GM21528 (cell line): Measurements from ENCODE around the gene EIF4G2.

Experiments
- ATAC-seq: cut with Tn5 transposase; IDR thresholded peaks from one replicate; pipeline ENCODE4 v1.9.1; 2021; ENCODE audit warnings: mild to moderate bottlenecking, moderate library complexity; ENCODE audit not compliant: unreplicated experiment, low FRiP score

EIF4G2 gene

GRCh38 chr11:10809373-10810160, 841 bp upstream of the EIF4G2 start:
- ATAC-seq = peak; percentile 27

DNA sequence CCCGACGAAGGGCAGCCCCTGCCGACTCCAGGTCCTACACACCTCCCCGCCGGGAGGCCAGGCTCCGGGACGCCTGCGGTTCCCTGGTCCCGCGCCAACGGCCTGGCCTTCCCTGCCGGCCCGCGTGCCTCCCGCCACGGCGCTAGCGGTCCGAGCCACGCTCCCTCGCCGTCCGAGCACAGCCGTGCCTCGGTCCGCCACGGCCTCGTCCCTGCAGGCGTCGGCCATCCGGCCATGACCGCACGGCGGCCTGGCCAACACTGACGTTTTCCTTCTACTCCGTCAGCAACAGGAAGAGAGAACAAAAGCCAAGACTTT, 532 bp downstream of the EIF4G2 start:
- no peak for ATAC-seq

- peak; percentile 5 for ATAC-seq
These were observed 1.1 kb downstream of the EIF4G2 start for GRCh38 chr11:10807493-10808234.

- no peak for ATAC-seq
These were observed 2.5 kb downstream of the EIF4G2 start for GRCh38 chr11:10806206-10806605.

DNA sequence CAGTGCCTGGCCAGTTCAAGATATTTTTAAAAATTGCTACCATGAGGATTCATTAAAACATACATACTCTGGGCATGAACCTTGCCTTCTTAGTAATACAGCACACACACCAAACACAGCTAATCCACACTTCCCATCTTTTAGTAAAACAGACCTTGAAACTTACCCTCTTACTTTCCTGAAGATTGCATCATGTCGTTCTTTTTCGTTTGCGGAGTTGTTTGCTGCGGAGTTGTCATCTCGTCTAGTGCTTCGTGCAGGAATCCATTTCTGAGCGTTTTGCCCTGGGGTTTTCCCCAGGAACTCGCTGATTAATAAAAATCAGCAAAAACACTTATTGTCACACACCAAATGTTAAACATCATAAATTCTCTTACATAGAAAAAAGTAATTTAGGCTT, 3.0 kb downstream of the EIF4G2 start:
- no peak for ATAC-seq

DNA sequence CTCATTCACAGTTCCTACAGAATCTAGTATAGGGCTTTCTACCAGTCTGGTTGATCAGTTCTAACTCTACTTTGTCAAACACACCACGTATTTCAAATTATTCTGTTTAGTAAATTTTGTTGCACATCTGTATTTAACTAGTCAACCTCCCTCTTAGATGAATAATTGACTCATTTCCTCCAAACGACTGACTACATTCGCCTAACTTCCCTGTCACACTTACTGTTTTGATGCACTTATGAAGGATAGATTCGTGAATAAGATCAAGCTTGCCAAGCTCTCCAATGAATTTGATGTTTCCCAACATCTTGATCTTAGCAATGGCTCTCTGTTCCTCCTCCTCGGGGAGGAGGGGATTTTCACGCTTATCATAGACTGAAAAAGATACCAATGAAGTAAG, 5.0 kb downstream of the EIF4G2 start:
- no peak for ATAC-seq

- ATAC-seq = no peak
These were observed 8.4 kb downstream of the EIF4G2 start for GRCh38 chr11:10800292-10800691.

GRCh38 chr11:10798330-10798928, 10.3 kb downstream of the EIF4G2 start:
- no peak for ATAC-seq

DNA sequence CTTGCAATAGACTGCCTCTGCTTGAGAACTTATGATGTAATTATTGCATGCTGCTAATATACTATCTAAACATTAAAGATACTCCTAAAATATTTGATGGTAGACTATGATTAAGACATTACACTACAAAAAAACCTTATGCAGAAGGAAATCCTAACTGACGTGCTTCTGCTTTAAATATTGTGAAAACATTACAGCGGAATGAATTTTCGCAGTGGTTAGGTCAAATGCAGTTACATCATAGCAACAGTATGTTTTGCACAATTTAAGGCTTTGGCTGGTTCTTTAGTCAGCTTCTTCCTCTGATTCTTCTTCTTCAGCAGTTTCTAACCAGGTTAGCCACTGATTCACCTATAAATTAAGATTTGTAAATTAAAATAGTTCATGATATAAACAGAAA, 11.2 kb downstream of the EIF4G2 start:
- no peak for ATAC-seq

GRCh38 chr11:10797001-10797400, 11.7 kb downstream of the EIF4G2 start:
- ATAC-seq = no peak

GRCh38 chr11:10796191-10796590, 12.5 kb downstream of the EIF4G2 start:
- no peak for ATAC-seq

DNA sequence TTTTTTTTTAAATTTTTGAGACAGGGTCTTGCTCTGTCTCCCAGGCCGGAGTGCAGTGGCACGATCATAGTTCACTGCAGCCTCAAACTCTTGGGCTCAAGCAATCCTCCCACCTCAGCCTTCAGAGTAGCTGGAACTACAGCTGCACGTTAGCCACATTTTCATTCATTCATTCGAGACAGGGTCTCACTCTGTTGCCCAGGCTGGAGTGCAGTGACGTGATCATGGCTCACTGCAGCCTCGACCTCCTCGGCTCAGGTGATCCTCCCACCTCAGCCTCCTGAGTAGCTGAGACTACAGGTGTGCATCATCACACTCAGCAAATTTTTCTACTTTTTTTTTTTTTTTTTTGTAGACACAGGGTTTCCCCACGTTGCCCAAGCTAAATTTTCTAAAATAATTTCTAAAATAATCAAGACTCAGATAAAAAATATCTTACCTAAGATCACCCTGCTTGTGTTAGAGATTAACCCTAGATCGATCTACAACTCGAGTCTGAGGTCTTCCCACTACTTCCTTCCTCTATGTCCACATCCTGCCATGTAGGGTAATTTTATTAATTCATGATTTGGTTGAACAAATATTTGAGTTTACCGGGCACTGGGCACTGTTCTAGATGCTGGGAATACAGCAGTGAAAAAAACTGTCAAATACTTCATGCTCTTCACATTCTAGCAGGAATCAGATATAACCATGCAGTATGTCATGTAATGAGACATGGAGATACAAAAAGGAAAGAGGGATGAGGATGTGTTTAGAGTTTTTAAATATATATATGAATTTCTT, 15.1 kb downstream of the EIF4G2 start:
- ATAC-seq = no peak

DNA sequence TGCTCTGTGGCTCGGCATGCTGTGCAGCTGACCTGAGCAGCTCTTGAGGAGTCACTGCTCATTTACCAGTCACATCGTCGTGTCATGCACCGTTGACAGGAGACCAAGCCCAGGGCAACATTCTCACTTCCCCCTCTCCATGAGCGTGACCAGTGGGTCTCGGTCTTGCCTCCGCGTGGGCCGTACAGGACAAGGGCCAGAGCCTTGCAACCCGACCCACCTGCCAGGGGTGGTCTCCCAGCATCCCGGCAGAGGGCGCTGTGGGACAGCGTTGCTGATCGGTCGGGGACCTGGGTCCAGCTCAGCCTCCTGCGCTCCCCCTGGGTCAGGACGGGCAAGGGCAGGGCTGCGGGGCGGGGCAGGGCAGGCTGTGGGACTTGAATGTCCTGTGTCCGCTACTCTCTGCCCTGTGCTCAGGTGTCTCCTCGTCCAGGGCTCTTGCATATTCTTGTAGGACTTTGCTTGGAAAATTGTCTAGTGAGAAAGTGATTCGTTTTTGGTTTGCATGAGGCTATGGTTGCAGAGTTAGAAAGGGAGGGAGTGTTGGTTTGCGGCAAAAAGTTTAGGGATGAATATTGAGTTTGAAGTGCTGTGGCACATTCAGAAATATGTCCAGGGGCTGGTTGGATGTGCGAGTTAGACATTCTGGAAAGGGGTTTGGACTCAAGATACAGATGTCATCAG, 16.2 kb downstream of the EIF4G2 start:
- peak; percentile 86 for ATAC-seq

DNA sequence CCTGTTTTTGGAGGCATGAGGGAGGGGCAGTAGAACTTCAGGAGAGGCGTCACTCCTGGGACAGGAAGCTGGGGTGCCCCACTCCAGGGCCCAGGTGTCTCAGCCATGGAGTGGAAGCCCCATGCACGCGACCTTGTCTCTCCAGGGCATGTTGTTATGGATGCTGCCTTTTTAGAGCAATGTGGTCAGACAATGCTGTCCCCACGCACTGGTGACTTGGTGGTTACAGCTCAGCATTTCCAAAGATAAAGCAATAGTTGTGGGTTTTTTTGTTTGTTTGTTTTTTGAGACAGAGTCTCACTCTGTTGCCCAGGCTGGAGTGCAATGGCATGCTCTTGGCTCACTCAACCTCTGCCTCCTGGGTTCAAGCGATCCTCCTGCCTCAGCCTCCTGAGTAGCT, 22.3 kb downstream of the EIF4G2 start:
- ATAC-seq = no peak

DNA sequence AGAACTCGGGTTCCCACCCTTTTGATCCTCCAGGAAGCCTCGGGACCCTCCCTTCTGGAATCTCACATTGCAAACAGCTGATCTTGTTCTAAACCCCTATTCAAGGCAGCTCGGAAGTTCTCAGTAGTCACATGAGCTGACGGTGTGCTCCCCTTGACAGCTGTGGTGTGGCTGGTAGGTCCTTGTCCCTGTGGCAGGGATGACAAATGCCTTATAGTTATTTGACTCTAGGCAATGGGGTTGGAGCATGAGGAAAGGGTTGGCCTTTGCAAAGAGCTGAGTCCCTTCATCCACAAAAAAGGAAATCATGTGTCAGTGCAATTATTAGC, 23.6 kb downstream of the EIF4G2 start:
- no peak for ATAC-seq

GRCh38 chr11:10784232-10785145, 24.2 kb downstream of the EIF4G2 start:
- no peak for ATAC-seq

DNA sequence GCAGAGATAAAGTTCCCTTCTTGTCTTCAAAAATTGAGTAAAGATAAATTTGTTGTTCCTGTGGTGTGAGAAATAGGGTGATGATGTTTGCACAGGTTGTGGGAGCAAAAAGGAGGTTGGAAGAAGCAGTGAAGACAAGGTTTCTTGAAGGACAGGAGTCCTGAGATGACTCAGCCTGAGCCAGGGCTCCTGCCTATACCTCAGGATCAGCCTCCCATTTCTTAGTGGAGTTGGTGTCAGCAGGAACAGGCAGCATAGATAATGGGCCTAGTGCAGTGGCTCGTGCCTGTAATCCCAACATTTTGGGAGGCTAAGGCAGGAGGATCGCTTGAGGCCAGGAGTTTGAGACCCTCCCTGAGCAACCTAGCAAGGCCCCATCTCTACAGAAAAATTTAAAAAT, 28.7 kb downstream of the EIF4G2 start:
- no peak for ATAC-seq

GRCh38 chr11:10779086-10779485, 29.6 kb downstream of the EIF4G2 start:
- ATAC-seq = no peak

- no peak for ATAC-seq
These were observed 30.3 kb downstream of the EIF4G2 start for GRCh38 chr11:10778217-10778970.
